Activated naive CD8-positive, alpha-beta T cell treated with anti-CD3 and anti-CD28 coated beads, Interleukin-2, amount 50 U/mL, for 24 hours (primary cell): ENCODE data around the gene IFI6.
"Not testable (repeated sequence)": the region's sequence is repeated elsewhere in the genome, so short reads cannot be mapped to it uniquely, and the experiment has no call there.

Experiments
- ATAC-seq: fragments of 150-1000 bp; cut with Tn5 transposase; one replicate; pipeline ENCODE4 v1.10.0; 2021
- DNase-seq: peaks from one replicate; pipeline ENCODE4 v3.0.0; 2021
- H3K27ac Mint-ChIP-seq: one replicate; pipeline ENCODE4 v1.8.0; 2021; ENCODE audit warnings: mild to moderate bottlenecking, mixed read lengths
- H3K27me3 Mint-ChIP-seq: one replicate; pipeline ENCODE4 v1.8.0; 2021; ENCODE audit warnings: mixed read lengths
- H3K36me3 Mint-ChIP-seq: one replicate; pipeline ENCODE4 v1.8.0; 2021; ENCODE audit warnings: low read depth, mixed read lengths
- H3K4me1 Mint-ChIP-seq: one replicate; pipeline ENCODE4 v1.8.0; 2021; ENCODE audit warnings: mixed read lengths
- H3K4me3 Mint-ChIP-seq: one replicate; pipeline ENCODE4 v1.8.0; 2021; ENCODE audit warnings: mild to moderate bottlenecking, moderate library complexity, mixed read lengths
- H3K9me3 Mint-ChIP-seq: one replicate; pipeline ENCODE4 v1.8.0; 2021; ENCODE audit warnings: mixed read lengths

The IFI6 gene

DNA sequence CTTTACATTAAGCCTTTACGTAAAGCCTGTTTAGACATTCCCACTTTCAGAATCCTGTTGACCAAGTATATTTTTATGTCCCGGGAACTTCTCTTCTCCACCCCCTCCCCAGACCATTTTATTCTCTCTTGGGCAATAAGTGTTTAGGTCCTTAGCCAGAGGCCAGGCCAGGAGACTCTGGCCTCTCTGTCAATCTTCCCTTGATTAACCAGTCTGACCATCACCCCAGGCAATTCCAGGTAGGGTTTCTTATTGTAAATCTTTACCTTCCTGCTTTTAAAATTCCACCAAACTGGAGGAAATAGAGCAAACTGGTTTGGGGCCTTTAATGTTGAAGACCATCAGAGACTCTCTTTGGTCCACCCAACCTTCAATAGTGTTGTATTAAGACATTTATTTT, 12.2 kb upstream of the IFI6 start:
- H3K4me1 Mint-ChIP-seq: peaks cover under 1% of the 10 kb centered on the region
- H3K4me3 Mint-ChIP-seq: no peak overlapping the region
- H3K27ac Mint-ChIP-seq: no peak overlapping the region
- peaks cover 2% of the 10 kb centered on the region for H3K27me3 Mint-ChIP-seq
- H3K36me3 Mint-ChIP-seq: peaks cover 8% of the 10 kb centered on the region
- no peak for ATAC-seq
- peaks cover 19% of the 10 kb centered on the region for H3K9me3 Mint-ChIP-seq
- no peak for DNase-seq

DNA sequence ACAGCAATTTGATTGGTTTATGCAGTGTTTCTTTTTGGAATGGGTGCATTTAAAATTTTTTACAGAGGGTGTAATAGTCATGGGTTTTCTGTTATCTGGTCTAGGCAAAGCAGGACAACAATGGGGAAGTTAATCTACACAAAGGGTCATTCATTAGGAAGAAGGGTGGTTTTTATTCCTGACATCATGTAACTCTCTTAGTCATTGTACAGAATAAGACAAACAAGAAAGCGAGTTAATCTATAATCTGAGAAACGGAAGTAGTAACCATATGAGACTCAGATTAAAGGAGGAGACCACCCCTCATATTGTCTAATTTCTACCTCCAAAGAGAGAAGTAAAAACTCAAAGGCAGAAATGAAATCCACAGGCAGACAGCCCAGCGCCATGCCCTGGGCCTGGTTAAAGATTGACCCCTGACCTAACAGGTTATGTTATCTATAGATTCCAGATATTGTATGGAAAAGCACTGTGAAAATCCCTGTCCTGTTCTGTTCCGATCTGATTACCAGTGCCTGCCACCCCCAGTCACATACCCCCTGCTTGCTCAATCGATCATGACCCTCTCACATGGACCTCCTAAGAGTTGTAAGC, 10.5 kb upstream of the IFI6 start:
- no peak for DNase-seq
- Mint-ChIP-seq H3K9me3 (peaks cover 23% of the 10 kb centered on the region), H3K27ac (no peak overlapping the region), H3K36me3 (peaks cover 9% of the 10 kb centered on the region), H3K27me3 (peaks cover 2% of the 10 kb centered on the region), H3K4me3 (no peak overlapping the region), H3K4me1 (no peaks in the 10 kb centered on the region)
- ATAC-seq: no peak

DNA sequence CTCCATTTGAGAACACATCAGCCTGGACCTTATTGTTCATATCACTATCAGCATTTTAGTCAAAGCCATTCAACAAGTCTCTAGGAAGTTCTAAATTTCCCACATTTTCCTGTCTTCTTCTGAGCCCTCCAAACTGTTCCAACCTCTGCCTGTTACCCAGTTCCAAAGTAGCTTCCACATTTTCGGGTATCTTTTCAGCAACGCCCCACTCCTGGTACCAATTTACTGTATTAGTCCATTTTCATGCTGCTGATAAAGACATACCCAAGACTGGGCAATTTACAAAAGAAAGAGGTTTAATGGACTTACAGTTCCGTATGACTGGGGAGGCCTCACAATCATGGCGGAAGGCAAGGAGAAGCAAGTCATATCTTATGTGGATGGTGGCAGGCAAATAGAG, 9.6 kb upstream of the IFI6 start:
- H3K36me3 Mint-ChIP-seq, H3K4me1 Mint-ChIP-seq, H3K27ac Mint-ChIP-seq, H3K4me3 Mint-ChIP-seq, ATAC-seq, H3K27me3 Mint-ChIP-seq, DNase-seq: not testable (repeated sequence)
- peaks cover 23% of the 10 kb centered on the region for H3K9me3 Mint-ChIP-seq

DNA sequence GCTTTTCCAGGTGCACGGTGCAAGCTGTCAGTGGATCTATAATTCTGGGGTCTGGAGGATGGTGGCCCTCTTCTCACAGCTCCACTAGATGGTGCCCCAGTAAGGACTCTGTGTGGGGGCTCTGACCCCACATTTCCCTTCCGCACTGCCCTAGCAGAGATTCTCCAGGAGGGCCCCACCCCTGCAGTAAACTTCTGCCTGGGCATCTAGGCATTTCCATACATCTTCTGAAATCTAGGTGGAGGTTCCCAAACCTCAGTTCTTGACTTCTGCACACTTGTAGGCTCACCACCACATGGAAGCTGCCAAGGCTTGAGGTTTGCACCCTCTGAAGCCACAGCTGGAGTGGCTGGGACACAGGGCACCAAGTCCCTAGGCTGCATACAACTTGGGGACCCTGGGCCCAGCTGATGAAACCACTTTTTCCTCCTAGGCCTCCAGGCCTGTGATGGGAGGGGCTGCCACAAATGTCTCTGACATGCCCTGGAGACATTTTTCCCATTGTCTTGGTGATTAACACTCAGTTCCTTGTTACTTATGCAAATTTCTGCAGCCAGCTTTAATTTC, 8.3 kb upstream of the IFI6 start:
- not testable (repeated sequence) for DNase-seq, ATAC-seq, H3K4me1 Mint-ChIP-seq, H3K27ac Mint-ChIP-seq, H3K4me3 Mint-ChIP-seq, H3K27me3 Mint-ChIP-seq, H3K36me3 Mint-ChIP-seq
- H3K9me3 Mint-ChIP-seq: peaks cover 23% of the 10 kb centered on the region

DNA sequence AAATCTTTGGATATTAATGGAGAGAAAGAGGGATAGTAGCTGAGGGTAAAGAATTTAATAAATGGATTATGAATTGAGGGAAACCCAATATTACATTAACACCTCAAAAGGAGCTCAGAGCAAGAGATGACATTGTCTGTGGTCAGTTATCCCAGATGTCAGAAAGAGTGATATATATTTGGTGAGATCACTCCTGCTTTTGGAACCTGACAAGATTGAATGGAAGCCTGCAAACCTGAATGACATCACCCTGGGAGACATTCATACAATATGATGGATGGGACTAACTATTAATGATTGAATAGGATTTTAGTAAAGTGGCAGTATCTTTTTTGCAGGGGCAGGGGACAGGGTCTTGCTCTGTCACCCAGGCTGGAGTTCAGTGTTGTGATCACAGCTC, 6.8 kb upstream of the IFI6 start:
- Mint-ChIP-seq H3K4me3 (no peak overlapping the region), H3K36me3 (peaks cover 9% of the 10 kb centered on the region), H3K4me1 (no peaks in the 10 kb centered on the region), H3K9me3 (peaks cover 23% of the 10 kb centered on the region), H3K27me3 (no peaks in the 10 kb centered on the region), H3K27ac (no peak overlapping the region)
- DNase-seq: no peak
- no peak for ATAC-seq

DNA sequence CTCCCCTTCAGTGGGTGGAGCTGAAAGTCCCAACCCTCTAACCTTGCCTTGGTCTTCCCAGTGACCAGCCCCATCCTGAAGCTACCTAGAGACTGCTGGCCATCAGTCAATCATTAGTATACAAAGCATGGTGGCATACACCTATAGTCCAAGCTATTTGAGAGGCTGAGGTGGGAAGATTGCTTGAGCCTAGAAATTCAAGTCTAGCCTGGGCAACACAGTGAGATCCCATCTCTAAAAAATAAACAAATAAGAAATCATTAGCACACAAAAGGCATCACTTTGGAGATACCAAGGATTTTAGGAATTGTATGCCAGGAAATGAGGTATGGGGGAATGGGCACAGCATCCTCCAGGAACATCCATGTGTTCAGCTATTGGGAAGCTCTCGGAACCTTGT, 4.4 kb upstream of the IFI6 start:
- peaks cover 13% of the 10 kb centered on the region for H3K4me1 Mint-ChIP-seq
- H3K36me3 Mint-ChIP-seq: peaks cover 5% of the 10 kb centered on the region
- no peak for DNase-seq
- H3K9me3 Mint-ChIP-seq: peaks cover 15% of the 10 kb centered on the region
- no peak for ATAC-seq
- no peak overlapping the region for H3K27ac Mint-ChIP-seq
- H3K27me3 Mint-ChIP-seq: no peaks in the 10 kb centered on the region
- no peak overlapping the region for H3K4me3 Mint-ChIP-seq

DNA sequence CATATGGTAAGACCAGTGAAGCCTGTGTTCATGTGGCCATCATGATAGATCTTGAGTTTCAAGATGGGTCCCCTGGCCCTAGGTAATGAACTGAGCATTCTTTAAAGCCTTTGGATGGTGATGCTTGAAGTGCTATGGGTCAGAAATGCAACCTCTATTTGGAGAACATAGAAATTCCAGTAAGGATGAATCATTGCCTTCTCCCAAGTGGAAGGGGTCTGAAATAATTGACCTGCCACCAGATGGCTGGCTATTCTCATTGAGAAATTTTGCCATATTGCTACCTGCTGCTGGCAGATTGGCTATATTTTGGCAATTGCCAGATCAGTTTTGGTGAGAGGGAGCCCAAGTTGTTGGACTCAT, 739 bp upstream of the IFI6 start:
- DNase-seq (no peak), ATAC-seq (no peak)
- Mint-ChIP-seq H3K27ac (peak overlapping the region; percentile 79), H3K36me3 (no peaks in the 10 kb centered on the region), H3K27me3 (no peaks in the 10 kb centered on the region), H3K4me3 (peak overlapping the region; percentile 79), H3K4me1 (peaks cover 42% of the 10 kb centered on the region), H3K9me3 (no peaks in the 10 kb centered on the region)

DNA sequence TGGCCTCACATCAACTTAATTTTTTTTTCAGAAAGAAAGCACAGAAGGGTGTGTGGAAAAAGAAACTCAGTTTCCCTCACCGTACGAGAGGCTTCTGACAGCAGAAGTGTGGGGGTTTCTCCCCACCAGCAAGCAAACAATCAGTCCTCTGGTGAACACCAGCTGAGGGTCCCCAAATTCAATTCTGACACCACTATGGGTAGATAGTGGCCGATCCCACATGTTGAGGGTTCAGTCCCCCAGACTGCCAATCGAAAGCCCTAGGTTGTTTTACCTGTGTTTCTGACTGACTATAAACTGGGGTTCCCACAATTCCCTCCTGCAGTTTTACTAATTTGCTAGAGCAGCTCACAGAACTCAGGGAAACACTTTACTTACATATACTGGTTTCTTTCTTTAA, 2.1 kb downstream of the IFI6 start:
- H3K4me3 Mint-ChIP-seq: peak overlapping the region; percentile 80
- no peak overlapping the region for H3K27ac Mint-ChIP-seq
- H3K36me3 Mint-ChIP-seq: peaks cover 5% of the 10 kb centered on the region
- no peaks in the 10 kb centered on the region for H3K9me3 Mint-ChIP-seq
- no peak for DNase-seq
- ATAC-seq: no peak
- H3K27me3 Mint-ChIP-seq: no peaks in the 10 kb centered on the region
- H3K4me1 Mint-ChIP-seq: peaks cover 46% of the 10 kb centered on the region

DNA sequence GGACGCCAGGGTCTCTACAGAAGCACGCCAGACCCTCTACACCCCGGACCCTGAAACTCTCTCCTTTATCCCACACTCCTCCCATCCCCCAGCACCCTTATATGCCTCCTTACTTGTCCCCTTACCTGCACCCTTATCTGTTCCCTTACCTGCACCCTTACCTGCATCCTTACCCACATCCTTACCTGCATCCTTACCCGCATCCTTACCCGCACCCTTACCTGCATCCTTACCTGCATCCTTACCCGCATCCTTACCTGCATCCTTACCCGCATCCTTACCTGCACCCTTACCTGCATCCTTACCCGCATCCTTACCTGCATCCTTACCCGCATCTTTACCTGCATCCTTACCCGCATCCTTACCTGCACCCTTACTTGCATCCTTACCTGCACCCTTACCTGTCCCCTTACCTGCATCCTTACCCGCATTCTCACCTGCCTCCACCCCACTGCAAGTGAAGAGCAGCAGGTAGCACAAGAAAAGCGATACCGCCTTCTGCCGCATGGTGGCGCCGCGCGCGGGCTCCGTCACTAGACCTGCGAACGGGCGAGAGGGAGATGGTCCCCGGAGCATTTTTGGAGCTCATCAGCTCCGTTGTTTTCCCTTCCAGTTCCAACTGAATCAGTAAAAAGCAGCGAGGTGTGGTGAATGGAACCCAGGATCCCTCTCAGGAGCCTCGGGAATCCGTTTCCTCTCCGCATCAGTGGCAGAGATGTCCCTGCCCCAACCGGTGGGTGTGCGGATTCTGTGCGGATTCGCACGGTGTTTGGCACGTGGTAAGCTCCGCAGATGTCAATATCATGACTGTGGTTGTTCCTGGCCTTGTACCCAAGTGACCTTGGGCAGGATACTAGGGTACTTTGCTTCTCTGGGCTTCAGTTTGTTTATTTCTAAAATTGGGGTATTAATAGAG, 2.9 kb downstream of the IFI6 start:
- DNase-seq: peak; percentile 94
- peak overlapping the region; percentile 80 for H3K4me3 Mint-ChIP-seq
- H3K36me3 Mint-ChIP-seq: peaks cover 5% of the 10 kb centered on the region
- peak overlapping the region; percentile 68 for H3K27ac Mint-ChIP-seq
- peak; percentile 48 for ATAC-seq
- peaks cover 46% of the 10 kb centered on the region for H3K4me1 Mint-ChIP-seq
- H3K9me3 Mint-ChIP-seq: no peaks in the 10 kb centered on the region
- H3K27me3 Mint-ChIP-seq: no peaks in the 10 kb centered on the region

DNA sequence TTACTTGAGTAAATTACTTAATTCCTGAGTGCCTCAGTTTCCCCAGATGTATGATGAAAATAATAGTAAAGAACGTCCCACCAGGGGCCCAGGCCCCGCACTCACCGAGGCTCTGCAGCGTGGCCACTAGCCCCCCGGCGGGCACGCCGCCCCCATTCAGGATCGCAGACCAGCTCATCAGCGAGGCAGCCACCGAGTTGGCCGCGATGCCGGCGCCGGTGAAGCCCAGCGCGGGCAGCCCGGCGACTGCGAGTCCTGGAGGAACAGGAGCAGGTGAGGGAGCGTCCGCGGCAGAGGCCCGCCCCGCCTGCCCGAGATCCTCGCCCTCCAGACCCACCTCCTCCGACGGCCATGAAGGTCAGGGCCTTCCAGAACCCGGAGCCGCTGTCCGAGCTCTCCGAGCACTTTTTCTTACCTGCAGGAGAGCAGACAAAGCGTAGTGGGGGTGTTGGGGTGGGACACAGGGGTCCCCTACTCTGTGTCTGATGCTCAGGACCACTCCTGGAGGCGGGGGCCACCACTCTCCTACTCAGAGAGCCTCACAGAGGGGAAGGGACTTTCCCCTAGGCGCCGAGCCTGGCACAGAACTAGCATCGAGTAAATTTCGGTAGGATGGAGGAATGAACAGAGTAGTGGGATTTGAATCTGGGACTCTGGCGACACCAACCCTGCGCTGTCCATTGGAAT, 3.7 kb downstream of the IFI6 start:
- H3K9me3 Mint-ChIP-seq: no peaks in the 10 kb centered on the region
- no peak overlapping the region for H3K27ac Mint-ChIP-seq
- H3K36me3 Mint-ChIP-seq: peaks cover 5% of the 10 kb centered on the region
- no peak overlapping the region for H3K4me3 Mint-ChIP-seq
- no peak for DNase-seq
- H3K27me3 Mint-ChIP-seq: no peaks in the 10 kb centered on the region
- ATAC-seq: no peak
- peaks cover 48% of the 10 kb centered on the region for H3K4me1 Mint-ChIP-seq

DNA sequence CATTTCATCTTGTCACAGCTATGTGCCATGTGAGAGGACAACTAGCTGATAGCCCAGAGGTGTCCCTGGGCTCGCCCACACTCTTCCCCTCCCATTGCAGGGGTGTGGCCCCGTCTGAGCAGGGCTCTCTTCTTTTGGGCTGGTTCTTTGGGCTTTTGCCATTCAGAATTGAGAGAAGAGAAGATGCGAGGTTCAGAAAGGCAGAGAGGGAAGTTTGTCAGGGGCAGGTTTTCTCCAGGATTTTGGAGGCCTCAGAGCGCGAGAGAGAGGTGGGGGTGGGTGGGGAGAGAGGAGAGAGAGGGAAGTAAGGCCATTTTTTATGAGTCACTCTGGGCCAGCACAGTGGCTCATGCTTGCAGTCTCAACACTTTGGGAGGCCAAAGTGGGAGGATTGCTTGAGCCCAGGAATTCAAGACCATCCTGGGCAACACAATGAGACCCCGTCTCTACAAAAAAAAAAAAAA, 5.2 kb downstream of the IFI6 start:
- ATAC-seq (no peak), DNase-seq (no peak)
- Mint-ChIP-seq H3K27me3 (no peaks in the 10 kb centered on the region), H3K27ac (no peak overlapping the region), H3K4me1 (peaks cover 50% of the 10 kb centered on the region), H3K4me3 (no peak overlapping the region), H3K9me3 (no peaks in the 10 kb centered on the region), H3K36me3 (peaks cover 5% of the 10 kb centered on the region)

DNA sequence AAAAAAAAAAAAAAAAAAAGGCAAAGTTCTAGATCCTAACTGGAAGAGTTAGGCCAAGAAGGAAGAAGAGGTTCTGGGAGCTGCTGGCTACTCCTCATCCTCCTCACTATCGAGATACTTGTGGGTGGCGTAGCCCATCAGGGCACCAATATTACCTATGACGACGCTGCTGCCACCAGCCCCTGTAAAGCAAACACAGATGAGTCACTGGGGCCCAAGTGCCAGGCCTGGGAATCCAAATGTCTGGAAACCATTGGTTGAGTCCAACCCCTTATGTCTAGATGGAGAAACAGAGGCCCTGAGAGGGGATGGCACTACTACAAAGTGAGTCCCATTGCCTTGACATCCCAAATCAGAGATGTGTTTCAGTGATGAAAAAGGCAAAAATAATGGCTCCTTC, 5.7 kb downstream of the IFI6 start:
- ATAC-seq (no peak), DNase-seq (no peak)
- Mint-ChIP-seq H3K27me3 (no peaks in the 10 kb centered on the region), H3K4me3 (no peak overlapping the region), H3K36me3 (peaks cover 5% of the 10 kb centered on the region), H3K27ac (no peak overlapping the region), H3K9me3 (no peaks in the 10 kb centered on the region), H3K4me1 (peaks cover 50% of the 10 kb centered on the region)

DNA sequence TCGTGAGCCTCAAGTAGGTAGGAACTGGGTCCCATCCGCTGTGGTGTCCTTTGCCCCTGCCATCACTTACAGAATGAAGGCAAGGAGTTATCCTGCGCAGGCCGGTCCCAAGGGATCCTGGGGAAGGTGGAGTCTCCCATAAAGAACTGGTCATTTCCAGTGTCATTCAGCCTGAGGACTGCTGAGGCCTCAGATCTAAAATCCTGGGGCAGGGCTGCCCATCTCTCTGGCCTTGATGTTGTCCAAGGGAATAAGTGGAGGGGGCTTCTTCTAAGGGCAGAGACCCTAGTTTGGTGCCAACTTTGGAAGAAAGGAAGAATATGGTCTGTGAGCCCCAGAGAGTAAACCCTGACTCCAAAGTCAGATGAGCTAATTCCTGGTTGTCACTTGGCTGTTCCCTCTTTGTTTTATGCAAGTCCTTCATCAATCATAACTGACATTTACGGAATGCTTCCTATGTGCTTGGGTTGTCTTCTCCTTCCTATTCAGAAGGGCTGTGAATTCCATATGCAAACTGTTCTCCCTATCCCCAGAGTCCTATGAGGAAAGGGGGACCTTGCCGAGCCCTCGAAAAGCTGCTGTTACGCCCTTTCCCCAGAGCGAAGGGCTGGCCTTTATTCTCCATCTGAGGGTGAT, 6.9 kb downstream of the IFI6 start:
- H3K4me1 Mint-ChIP-seq: peaks cover 50% of the 10 kb centered on the region
- H3K9me3 Mint-ChIP-seq: no peaks in the 10 kb centered on the region
- H3K27me3 Mint-ChIP-seq: no peaks in the 10 kb centered on the region
- peaks cover 5% of the 10 kb centered on the region for H3K36me3 Mint-ChIP-seq
- H3K4me3 Mint-ChIP-seq: no peak overlapping the region
- ATAC-seq: no peak
- no peak for DNase-seq
- no peak overlapping the region for H3K27ac Mint-ChIP-seq

DNA sequence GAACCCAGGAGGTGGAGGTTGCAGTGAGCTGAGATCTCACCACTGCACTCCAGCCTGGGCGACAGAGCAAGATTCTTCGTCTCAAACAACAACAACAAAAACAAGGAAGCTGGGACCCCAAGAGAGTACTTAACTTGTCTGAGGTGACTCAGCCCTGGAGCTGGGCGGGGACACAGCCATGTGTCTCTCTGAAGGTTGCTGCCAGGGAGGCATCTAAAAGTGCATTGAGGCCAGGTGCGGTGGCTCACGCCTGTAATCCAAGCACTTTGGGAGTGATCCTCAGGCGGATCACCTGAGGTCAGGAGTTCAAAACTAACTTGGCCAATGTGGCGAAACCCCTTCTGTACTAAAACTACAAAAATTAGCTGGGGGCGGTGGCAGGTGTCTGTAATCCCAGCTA, 7.7 kb downstream of the IFI6 start:
- DNase-seq (no peak), ATAC-seq (no peak)
- Mint-ChIP-seq H3K27ac (no peak overlapping the region), H3K27me3 (no peaks in the 10 kb centered on the region), H3K4me3 (no peak overlapping the region), H3K36me3 (peaks cover 5% of the 10 kb centered on the region), H3K9me3 (no peaks in the 10 kb centered on the region), H3K4me1 (peaks cover 47% of the 10 kb centered on the region)
